ENCODE measurements around the gene PIAS1.
"Not testable (repeated sequence)": the region's sequence is repeated elsewhere in the genome, so short reads cannot be mapped to it uniquely, and the experiment has no call there.

Gene PIAS1

DNA sequence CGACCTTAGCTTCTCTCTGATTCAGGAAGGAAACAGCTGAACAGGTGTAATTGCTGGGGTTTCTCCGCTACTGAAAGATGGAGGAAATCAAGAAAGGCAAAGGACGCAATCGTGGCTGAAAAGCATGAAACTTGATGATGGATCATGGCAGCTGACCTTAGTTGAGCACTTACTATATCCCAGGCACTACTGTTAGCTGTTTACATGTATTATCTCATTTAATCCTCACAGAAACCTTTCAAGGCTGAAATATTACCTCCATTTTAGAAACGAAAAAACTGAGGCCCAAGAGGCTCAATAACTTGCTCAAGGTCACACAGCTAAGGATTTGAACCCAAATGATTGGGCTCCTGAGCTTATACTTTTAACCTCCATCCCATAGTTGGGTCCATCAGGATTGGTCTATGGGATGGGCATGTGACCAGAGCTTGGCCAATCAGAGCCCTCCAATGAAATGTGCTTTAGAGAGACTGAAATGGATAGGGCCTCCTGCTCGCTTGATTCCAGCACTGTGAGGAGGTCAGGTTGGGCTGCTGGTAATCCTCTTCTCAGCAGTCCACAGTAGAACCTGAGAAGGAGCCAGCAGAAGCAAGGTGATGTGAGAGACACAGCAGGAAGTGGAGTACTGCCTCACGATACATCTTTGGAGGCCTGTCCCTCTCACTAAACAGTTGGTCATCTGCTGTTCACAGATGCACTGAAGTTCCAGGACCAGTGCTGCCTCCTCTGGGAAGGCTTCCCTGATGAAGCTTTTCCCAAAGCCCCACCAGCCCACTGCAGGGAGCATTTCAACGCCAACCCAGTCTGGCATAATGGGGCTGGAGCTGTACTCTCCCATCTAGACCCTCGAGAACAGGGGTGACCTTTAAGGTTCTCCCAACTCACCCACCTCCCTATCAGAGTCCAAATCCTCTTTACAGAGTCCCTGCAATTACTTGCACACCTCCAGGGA lies 165.0 kb downstream of the PIAS1 start:
- DNase-seq (ENCODE audit: low read depth in 2 of 2) = no peak

DNA sequence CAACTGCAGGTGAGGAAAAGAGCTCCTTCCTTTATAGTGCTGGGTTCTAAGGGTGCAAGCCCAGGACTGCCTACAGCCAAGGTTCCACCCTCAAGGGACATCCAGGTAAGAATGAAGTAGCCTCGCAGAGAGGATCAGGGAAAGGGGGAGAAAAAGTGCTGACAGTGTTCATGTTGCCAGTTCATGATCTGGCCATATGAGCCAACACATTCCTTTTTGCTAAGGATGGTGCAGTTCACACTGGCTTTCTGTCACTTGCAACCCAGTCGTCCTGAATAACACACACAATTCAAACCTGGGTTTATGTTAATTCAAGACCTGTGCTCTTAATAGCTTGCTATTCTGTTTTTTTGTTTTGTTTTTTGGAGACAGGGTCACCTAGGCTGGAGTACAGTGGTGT lies 166.4 kb downstream of the PIAS1 start:
- no peak for DNase-seq (ENCODE audit: low read depth in 2 of 2)

DNA sequence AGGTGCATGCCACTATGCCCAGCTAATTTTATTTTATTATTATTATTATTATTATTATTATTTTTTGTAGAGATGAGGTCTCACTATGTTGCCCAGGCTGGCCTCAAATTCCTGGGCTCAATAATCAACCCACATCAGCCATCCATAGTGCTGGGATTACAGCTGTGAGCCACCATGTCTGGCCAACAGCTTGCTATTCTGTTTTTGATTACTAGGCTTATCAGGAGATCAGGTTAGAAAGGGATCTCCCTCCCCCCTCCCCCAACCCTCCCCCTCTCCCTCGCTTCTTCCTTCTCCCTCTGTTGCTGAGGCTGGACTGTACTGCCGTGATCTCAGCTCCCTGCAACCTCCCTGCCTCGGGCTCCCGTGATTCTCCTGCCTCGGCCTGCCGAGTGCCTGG lies 166.9 kb downstream of the PIAS1 start:
- DNase-seq (ENCODE audit: low read depth in 2 of 2) = no peak

DNA sequence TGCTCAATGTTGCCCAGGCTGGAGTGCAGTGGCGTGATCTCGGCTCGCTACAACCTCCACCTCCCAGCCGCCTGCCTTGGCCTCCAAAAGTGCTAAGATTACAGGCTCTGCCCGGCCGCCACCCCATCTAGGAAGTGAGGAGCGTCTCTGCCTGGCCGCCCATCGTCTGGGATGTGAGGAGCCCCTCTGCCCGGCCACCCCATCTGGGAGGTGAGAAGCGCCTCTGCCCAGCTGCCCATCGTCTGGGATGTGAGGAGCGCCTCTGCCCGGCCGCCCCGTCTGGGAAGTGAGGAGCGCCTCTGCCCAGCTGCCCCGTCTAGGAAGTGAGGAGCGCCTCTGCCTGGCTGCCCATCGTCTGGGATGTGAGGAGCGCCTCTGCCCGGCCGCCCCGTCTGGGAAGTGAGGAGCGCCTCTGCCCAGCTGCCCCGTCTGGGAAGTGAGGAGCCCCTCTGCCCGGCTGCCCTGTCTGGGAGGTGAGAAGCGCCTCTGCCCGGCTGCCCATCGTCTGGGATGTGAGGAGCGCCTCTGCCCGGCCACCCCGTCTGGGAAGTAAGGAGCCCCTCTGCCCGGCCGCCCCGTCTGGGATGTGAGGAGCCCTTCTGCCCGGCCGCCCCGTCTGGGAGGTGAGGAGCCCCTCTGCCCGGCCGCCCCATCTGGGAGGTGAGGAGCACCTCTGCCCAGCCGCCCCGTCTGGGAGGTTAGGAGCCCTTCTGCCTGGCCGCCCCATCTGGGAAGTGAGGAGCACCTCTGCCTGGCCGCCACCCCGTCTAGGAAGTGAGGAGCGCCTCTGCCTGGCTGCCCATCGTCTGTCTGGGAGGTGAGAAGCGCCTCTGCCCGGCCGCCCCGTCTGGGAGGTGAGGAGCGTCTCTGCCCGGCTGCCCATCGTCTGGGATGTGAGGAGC lies 167.7 kb downstream of the PIAS1 start:
- DNase-seq (ENCODE audit: low read depth in 2 of 2) = not testable (repeated sequence)

DNA sequence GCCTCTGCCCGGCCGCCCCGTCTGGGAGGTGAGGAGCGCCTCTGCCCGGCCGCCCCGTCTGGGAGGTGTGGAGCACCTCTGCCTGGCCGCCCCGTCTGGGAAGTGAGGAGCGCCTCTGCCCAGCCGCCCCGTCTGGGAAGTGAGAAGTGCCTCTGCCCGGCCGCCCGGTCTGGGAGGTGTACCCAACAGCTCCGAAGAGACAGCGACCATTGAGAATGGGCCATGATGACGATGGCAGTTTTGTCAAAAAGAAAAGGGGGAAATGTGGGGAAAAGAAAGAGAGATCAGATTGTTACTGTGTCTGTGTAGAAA lies 168.3 kb downstream of the PIAS1 start:
- DNase-seq (ENCODE audit: low read depth in 2 of 2) = not testable (repeated sequence)

DNA sequence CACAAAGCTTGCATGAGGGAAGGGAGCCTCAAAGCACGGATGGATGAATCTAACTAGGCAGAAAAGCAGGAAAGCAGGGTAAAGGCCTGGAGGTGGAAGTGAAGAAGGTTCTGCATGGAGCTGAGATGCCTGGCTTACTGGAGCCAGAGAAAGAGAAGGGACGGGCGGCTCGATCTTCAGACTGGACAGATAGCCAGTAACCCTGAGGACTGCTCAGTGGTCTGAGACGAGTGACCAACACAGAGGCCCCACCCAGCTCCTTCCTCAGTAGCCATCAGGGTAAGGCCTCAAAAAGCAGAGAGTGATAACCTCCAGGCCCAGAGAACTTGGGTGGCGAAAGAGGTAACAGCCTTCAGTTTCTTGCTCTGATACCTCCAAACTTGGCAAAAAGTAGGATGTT lies 169.1 kb downstream of the PIAS1 start:
- no peak for DNase-seq (ENCODE audit: low read depth in 2 of 2)

DNA sequence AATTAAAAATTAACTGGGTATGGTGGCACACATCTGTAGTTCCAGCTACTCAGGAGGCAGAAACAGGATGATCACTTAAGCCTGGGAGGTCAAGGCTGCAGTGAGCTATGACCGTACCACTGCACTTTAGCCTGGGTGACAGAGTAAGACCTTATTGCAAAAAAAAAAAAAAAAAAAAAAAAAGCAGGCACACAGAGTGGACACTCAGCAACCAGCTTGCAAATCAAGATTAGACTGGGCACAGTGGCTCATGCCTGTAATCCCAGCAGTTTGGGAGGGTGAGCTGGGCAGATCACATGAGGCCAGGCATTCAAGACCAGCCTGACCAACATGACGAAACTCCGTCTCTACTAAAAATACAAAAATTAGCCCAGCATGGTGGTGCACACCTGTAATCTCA lies 170.0 kb downstream of the PIAS1 start:
- DNase-seq (ENCODE audit: low read depth in 2 of 2) = no peak

DNA sequence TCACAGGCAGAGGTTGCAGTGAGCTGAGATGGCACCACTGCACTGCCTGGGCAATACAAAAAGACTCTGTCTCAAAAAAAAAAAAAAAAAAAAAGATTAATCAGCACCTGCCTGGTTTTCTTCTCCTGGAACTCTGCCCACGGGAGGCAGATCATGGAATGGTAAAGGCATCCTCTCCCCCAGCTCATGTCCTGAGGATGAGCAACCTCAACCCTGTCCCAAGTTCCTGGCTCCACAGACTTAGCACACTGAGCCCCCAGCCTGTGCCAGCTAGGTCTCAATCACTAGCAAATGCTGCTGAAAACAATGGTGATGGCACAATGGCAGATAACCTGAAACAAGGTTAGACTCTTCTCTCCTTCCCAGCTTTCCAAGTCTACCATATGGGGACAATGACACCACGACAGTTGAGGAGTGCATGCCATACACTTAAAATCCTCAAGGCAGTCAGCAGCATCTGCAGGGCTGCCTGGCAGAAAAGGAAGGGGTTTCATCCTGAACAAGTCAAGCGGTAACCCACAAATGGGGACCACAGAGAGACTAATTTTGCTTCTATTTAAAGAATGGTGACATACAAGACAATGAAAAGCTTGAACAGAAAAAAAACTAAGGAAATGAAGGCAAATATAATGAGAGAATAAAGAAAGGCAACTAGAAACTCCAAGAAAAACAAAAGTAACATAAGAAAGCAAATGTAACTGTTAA lies 170.6 kb downstream of the PIAS1 start:
- DNase-seq (ENCODE audit: low read depth in 2 of 2) = no peak

DNA sequence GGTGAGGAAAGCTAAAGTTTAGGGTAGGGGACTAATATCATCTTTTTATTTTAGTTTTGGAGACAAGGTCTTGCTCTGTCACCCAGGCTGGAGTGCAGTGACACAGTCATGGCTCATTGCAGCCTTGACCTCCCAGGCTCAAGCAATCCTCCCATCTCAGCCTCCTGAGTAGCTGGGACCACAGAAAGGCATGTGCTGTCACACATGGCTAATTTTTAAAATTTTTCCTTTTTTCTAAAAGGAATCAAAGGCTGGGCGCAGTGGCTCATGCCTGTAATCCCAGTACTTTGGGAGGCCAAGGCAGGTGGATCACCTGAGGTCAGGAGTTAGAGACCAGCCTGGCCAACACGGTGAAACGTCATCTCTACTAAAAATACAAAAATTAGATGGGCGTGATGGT lies 171.3 kb downstream of the PIAS1 start:
- not testable (repeated sequence) for DNase-seq (ENCODE audit: low read depth in 2 of 2)

DNA sequence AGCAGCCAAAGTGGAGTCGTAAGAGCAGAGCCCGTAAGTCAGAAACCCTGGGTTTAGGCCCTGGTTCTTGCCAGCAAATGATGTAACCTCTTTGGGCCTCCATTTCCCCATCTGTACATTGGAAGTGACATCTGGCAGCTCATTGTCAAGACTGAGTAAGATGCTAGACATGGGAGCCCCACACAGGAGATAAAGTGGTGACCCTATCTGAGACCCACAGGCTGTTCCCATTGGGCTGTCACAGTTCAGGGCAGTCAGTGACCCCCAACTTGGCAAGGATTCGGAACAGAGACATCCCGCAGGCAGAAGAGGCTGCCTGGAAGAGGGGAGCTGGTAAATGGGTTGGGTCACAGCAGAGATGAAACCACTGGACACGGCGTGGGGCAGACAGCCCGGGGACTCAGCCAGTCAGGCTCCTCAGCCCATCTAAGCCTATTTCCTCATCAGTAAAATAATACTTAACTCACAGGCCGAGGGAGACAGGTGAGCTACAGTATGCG lies 173.6 kb downstream of the PIAS1 start:
- DNase-seq (ENCODE audit: low read depth in 2 of 2) = no peak

DNA sequence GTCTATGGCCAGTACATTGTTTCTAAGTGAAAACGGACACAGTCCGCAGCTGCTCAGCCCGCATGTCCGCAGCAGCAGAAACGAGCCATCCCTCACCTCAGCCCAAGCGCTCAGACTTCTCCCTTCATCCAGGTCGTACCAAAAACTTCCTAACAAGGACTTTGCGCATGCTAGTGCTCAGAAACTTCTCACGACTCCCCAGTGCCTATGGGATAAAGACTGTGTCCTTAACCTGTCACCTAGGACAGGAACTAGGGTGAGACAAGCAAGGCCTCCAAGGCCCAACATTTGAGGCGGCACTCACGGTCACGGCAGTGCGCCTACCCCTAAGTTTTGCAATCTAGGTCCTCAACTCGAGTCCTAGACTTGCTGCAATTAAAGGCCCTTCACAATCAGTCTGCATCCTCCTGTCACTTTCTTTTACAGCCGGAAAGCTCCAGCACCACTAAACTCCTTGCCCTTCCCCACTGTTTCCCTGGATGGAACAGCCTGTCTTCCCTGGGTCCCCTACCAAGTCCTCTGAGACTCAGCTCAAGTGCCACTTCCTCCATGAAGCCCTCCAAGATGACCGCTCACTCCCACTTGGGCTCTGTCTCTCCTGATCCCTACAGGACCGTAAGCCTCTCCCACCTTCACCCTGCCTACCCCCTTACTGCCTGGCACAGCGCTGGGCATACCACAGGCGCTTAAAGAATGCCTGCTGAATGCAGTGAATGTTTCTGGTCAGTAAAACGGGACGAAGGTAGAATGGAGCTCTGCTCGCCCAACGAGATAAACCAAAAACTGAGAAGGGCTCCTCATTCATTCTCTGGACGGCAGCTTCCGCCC lies 174.2 kb downstream of the PIAS1 start:
- no peak for DNase-seq (ENCODE audit: low read depth in 2 of 2)

DNA sequence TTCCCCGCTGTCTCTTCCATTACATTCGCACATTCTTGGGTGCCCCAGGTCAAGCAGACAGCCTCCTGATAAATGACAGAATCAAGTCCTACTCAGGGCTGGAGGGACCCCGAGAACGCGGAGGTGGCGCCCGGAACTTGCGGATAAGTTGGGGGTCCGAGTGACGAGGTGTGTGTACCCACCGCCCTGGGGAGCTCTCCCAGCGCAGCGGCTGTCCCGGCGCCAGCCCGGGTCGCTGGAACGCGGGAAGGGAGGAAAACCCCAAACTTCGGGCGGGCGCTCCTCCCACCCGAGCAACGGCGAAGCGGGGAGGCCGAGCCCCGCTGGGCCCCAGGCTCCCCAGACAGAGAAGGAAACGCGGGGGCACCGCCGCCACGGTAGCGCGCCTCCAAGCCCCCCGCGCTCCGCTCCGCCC lies 174.9 kb downstream of the PIAS1 start:
- no peak for DNase-seq (ENCODE audit: low read depth in 2 of 2)

DNA sequence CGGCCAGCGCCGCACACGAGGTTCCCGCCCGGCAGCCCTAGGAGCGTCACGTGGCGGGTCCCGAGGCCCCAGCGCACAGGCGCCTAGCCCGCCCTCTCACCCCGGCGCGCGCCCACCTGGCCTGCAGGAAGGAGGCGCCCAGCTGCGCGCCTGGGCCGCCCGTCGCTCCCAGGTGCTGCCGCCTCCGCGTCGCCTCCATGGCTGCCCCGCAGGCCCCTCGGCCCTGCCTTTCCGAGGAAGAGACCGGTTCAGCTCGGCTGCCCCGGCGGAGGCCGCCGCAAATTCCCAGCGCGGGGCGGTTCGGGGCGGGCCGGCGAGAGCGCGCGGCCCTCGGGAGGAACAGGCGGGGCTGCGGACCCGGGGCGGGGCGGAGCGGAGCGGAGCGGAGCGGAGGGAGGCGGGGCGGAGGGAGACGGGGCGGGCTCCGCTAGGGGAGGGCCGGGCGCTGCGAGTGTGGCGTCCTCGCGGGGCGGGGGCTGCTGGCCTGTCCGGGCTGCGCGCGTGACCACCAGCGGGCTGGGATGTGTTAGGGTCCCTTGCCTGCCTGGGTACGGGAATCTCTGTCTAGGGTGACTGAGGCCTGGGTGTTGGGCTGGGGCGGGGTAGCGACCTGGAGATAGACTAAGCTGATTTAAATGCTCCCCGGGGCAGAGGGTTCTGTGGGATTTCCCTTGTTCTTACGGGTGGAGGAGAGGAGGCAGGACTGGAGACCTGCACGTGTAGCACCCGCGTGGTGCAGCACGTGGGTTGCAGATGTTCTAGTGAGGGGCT lies 175.5 kb downstream of the PIAS1 start, which contains the start of gene CLN6:
CLN6 (minus strand) TSS at position 343 of the 771 bp plus-strand sequence; CDS start at position 199, 144 bp downstream.
- DNase-seq (ENCODE audit: low read depth in 2 of 2) = peak; percentile 65 to 71

DNA sequence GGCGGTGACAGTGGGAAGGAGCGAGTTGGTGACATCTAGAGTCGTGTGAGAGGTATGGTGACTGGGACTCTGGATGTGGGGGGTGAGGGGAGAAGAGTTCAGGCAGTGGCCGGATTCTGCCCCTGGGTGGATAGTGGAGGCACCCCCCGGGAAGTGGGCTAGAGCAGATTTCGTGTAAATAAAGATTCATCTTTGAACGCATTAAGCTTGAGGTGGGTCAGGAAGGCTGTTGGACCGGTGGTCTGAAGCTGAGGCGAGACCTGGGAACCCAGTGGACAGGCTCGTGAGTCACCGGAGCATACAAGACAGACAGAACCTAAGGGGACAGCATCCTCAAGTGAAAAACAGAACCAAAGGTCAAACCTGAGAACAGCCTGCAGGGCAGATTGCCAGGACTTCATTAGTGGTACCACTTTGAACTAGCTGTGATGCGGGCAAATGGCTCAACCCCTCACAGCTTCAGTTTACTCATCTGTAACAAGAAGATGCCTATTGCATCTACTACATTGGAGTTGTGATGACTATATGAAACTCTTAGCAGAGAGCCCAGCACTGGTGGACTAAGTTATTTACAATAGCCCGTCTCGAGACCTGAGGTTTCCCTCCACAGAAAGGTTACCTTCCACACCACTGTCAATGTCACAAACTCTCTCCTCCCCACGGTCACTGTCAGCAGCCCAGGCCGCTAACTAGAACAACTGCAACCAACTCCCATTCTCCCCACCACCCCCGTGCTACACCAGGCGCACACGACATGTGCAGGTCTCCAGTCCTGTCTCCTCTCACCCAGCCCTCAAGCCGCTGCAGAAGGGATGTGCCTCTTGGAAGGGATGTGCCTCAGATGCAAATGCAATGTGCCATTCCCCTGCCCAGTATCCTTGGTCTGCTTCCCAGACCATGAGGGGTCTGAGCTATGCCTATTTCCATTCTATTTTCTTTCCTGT lies 176.3 kb downstream of the PIAS1 start:
- DNase-seq (ENCODE audit: low read depth in 2 of 2) = no peak

DNA sequence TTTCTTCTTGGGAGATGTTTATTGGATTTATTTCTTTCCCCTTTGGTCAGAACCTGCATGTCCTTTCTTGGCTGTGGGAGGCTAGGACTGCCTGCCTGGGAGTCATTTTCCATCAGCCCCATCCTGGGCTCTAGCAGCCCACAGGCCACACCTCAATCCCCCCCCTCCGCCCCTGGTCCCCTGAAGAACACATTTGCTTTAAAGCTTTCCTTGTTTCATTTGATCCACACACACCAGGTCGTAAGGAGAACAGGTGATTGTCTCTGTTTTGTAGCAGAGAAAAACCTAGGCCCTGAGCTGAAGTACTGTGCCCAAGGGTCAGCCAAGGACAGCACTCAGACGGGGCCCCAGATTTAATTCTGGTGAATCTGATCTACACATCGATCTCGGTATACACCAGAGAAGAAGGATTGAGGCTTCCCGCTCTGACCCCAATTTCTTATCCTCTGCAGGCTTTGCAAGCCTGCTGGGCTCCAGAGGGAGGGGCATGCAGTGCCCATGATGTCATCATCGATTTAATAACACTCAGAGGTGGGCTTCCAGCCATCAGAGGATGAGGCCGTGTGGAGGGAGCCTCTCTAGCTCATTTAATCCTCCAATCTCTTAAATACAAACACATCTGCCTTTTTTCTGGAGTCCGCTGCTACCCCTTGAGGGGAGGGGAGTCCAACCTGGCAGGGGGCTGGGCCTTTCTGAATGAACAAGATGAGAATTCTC lies 177.1 kb downstream of the PIAS1 start:
- no peak for DNase-seq (ENCODE audit: low read depth in 2 of 2)

DNA sequence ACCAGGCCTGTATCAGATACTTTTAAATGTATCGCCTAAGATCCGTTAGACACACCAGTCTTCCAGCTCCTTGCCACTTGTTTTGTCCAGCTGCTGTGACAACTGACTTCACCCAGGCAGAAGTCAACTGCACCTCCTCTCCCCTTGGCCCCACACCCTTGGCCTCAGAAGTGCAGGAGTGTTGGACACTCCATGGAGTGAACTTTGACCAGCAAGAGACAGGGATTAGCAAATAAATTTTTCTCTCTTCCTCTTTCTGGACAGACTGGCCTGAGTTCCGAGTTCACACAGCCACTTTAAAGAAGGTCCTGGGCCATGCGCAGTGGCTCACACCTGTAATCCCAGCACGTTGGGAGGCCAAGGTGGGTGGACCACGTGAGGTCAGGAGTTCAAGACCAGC lies 178.3 kb downstream of the PIAS1 start:
- DNase-seq (ENCODE audit: low read depth in 2 of 2) = no peak

DNA sequence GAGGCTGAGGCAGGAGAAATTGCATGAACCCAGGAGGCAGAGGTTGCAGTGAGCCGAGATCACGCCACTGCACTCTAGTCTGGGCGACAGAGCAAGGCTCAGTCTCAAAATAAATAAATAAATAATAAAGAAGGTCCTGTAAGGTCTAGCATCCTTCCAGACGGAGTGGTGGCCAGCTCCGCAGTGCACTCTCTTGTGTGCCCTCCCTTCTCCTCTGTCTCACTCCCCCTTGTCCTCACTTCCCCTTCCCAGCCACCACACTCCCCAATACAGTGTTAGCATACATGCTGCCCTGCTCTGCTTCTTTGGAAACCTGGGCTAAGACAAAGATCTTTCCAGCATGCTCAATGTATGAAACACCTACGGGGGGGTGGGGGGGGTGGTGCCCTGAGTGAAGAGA lies 178.8 kb downstream of the PIAS1 start:
- no peak for DNase-seq (ENCODE audit: low read depth in 2 of 2)

DNA sequence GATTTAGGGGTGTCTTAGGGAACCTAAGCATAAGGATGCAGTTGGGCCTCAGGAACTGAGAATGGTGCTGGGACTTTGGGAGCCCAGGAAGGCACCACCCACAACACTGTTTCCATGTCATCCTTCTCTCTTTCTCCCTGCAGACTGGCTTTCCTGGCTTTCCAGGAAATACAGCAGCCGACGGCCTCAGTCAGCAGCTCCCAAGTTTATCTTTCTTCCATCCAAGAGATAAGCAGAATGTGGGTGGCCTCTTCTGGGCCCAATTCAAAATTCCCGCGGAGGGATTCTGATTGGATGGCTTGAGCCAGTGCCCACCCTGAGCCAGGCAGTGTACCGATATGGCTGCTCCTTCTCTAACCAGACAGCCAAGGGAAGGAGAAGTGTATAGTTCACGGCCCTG lies 179.9 kb downstream of the PIAS1 start:
- no peak for DNase-seq (ENCODE audit: low read depth in 2 of 2)
